ENCODE measurements around the gene EPB41L5.

The EPB41L5 gene

GRCh38 chr2:120203251-120204021, 190.6 kb downstream of the EPB41L5 start:
- H3K27me3 ChIP-seq (ENCODE audit: control insufficient read depth, insufficient read depth, low read length), result no peaks in the 10 kb centered on the region
- no peak overlapping the region for H3K27ac ChIP-seq (ENCODE audit: low read depth, low read length)
- no peak overlapping the region for H3K9ac ChIP-seq (ENCODE audit: low read length)
- H3K4me3 ChIP-seq (ENCODE audit: low read length), result no peak overlapping the region
- H3K4me1 ChIP-seq (ENCODE audit: control insufficient read depth, insufficient read depth, low read length), result no peaks in the 10 kb centered on the region
- H3K36me3 ChIP-seq (ENCODE audit: control insufficient read depth, insufficient read depth, low read length), result no peaks in the 10 kb centered on the region

GRCh38 chr2:120204022-120204405, 191.1 kb downstream of the EPB41L5 start:
- Histone ChIP-seq H3K4me3 (ENCODE audit: low read length) (no peak overlapping the region), H3K9ac (ENCODE audit: low read length) (no peak overlapping the region), H3K4me1 (ENCODE audit: control insufficient read depth, insufficient read depth, low read length) (no peaks in the 10 kb centered on the region), H3K36me3 (ENCODE audit: control insufficient read depth, insufficient read depth, low read length) (no peaks in the 10 kb centered on the region), H3K27ac (ENCODE audit: low read depth, low read length) (no peak overlapping the region), H3K27me3 (ENCODE audit: control insufficient read depth, insufficient read depth, low read length) (no peaks in the 10 kb centered on the region)

GRCh38 chr2:120204417-120204816, 191.5 kb downstream of the EPB41L5 start:
- H3K27ac ChIP-seq (ENCODE audit: low read depth, low read length), result no peak overlapping the region
- H3K36me3 ChIP-seq (ENCODE audit: control insufficient read depth, insufficient read depth, low read length), result no peaks in the 10 kb centered on the region
- no peaks in the 10 kb centered on the region for H3K4me1 ChIP-seq (ENCODE audit: control insufficient read depth, insufficient read depth, low read length)
- H3K27me3 ChIP-seq (ENCODE audit: control insufficient read depth, insufficient read depth, low read length), result no peaks in the 10 kb centered on the region
- no peak overlapping the region for H3K9ac ChIP-seq (ENCODE audit: low read length)
- H3K4me3 ChIP-seq (ENCODE audit: low read length), result no peak overlapping the region

GRCh38 chr2:120204945-120205670, 192.2 kb downstream of the EPB41L5 start:
- Histone ChIP-seq H3K36me3 (ENCODE audit: control insufficient read depth, insufficient read depth, low read length) (no peaks in the 10 kb centered on the region), H3K9ac (ENCODE audit: low read length) (no peak overlapping the region), H3K4me3 (ENCODE audit: low read length) (no peak overlapping the region), H3K4me1 (ENCODE audit: control insufficient read depth, insufficient read depth, low read length) (no peaks in the 10 kb centered on the region), H3K27me3 (ENCODE audit: control insufficient read depth, insufficient read depth, low read length) (no peaks in the 10 kb centered on the region), H3K27ac (ENCODE audit: low read depth, low read length) (no peak overlapping the region)

GRCh38 chr2:120206022-120206581, 193.2 kb downstream of the EPB41L5 start:
- Histone ChIP-seq H3K36me3 (ENCODE audit: control insufficient read depth, insufficient read depth, low read length) (no peaks in the 10 kb centered on the region), H3K4me3 (ENCODE audit: low read length) (no peak overlapping the region), H3K9ac (ENCODE audit: low read length) (no peak overlapping the region), H3K27ac (ENCODE audit: low read depth, low read length) (no peak overlapping the region), H3K4me1 (ENCODE audit: control insufficient read depth, insufficient read depth, low read length) (no peaks in the 10 kb centered on the region), H3K27me3 (ENCODE audit: control insufficient read depth, insufficient read depth, low read length) (no peaks in the 10 kb centered on the region)

GRCh38 chr2:120208381-120209353, 195.8 kb downstream of the EPB41L5 start:
- Histone ChIP-seq H3K9ac (ENCODE audit: low read length) (no peak overlapping the region), H3K4me1 (ENCODE audit: control insufficient read depth, insufficient read depth, low read length) (no peaks in the 10 kb centered on the region), H3K27ac (ENCODE audit: low read depth, low read length) (no peak overlapping the region), H3K27me3 (ENCODE audit: control insufficient read depth, insufficient read depth, low read length) (no peaks in the 10 kb centered on the region), H3K36me3 (ENCODE audit: control insufficient read depth, insufficient read depth, low read length) (no peaks in the 10 kb centered on the region), H3K4me3 (ENCODE audit: low read length) (no peak overlapping the region)

- Histone ChIP-seq H3K36me3 (ENCODE audit: control insufficient read depth, insufficient read depth, low read length) (no peaks in the 10 kb centered on the region), H3K27ac (ENCODE audit: low read depth, low read length) (no peak overlapping the region), H3K27me3 (ENCODE audit: control insufficient read depth, insufficient read depth, low read length) (no peaks in the 10 kb centered on the region), H3K9ac (ENCODE audit: low read length) (no peak overlapping the region), H3K4me3 (ENCODE audit: low read length) (no peak overlapping the region), H3K4me1 (ENCODE audit: control insufficient read depth, insufficient read depth, low read length) (no peaks in the 10 kb centered on the region)
These were observed 196.8 kb downstream of the EPB41L5 start for GRCh38 chr2:120209427-120210269.

GRCh38 chr2:120210270-120210693, 197.4 kb downstream of the EPB41L5 start:
- H3K4me1 ChIP-seq (ENCODE audit: control insufficient read depth, insufficient read depth, low read length), result no peaks in the 10 kb centered on the region
- no peak overlapping the region for H3K27ac ChIP-seq (ENCODE audit: low read depth, low read length)
- no peaks in the 10 kb centered on the region for H3K27me3 ChIP-seq (ENCODE audit: control insufficient read depth, insufficient read depth, low read length)
- no peak overlapping the region for H3K4me3 ChIP-seq (ENCODE audit: low read length)
- no peak overlapping the region for H3K9ac ChIP-seq (ENCODE audit: low read length)
- H3K36me3 ChIP-seq (ENCODE audit: control insufficient read depth, insufficient read depth, low read length), result no peaks in the 10 kb centered on the region

- Histone ChIP-seq H3K36me3 (ENCODE audit: control insufficient read depth, insufficient read depth, low read length) (no peaks in the 10 kb centered on the region), H3K9ac (ENCODE audit: low read length) (no peak overlapping the region), H3K27me3 (ENCODE audit: control insufficient read depth, insufficient read depth, low read length) (no peaks in the 10 kb centered on the region), H3K27ac (ENCODE audit: low read depth, low read length) (no peak overlapping the region), H3K4me3 (ENCODE audit: low read length) (no peak overlapping the region), H3K4me1 (ENCODE audit: control insufficient read depth, insufficient read depth, low read length) (peaks cover 5% of the 10 kb centered on the region)
These were observed 205.3 kb downstream of the EPB41L5 start for GRCh38 chr2:120218181-120218580.

GRCh38 chr2:120219291-120219690, 206.4 kb downstream of the EPB41L5 start:
- Histone ChIP-seq H3K27ac (ENCODE audit: low read depth, low read length) (no peak overlapping the region), H3K4me1 (ENCODE audit: control insufficient read depth, insufficient read depth, low read length) (peaks cover 10% of the 10 kb centered on the region), H3K4me3 (ENCODE audit: low read length) (no peak overlapping the region), H3K36me3 (ENCODE audit: control insufficient read depth, insufficient read depth, low read length) (no peaks in the 10 kb centered on the region), H3K9ac (ENCODE audit: low read length) (no peak overlapping the region), H3K27me3 (ENCODE audit: control insufficient read depth, insufficient read depth, low read length) (no peaks in the 10 kb centered on the region)

- H3K9ac ChIP-seq (ENCODE audit: low read length), result no peak overlapping the region
These were observed 206.9 kb downstream of the EPB41L5 start for GRCh38 chr2:120219766-120220165.

More at GRCh38 chr2:120219766-120220165, 206.9 kb downstream of the EPB41L5 start:
- no peaks in the 10 kb centered on the region for H3K27me3 ChIP-seq (ENCODE audit: control insufficient read depth, insufficient read depth, low read length)
- no peak overlapping the region for H3K27ac ChIP-seq (ENCODE audit: low read depth, low read length)
- H3K4me3 ChIP-seq (ENCODE audit: low read length), result no peak overlapping the region
- no peaks in the 10 kb centered on the region for H3K36me3 ChIP-seq (ENCODE audit: control insufficient read depth, insufficient read depth, low read length)
- peaks cover 10% of the 10 kb centered on the region for H3K4me1 ChIP-seq (ENCODE audit: control insufficient read depth, insufficient read depth, low read length)

Measured in rectal smooth muscle tissue (tissue), 1 donor.